ENCODE data around the gene ZNF578. TPM values are rescaled to one million over a fixed set of nuclear protein-coding genes. Genes with fewer than 3 reads are reported as not detected.
"Not testable (repeated sequence)": the region's sequence is repeated elsewhere in the genome, so short reads cannot be mapped to it uniquely, and the experiment has no call there.

The ZNF578 gene
- total RNA-seq (2014; rRNA removed; shearing (Covaris generic); ENCODE audit: low replicate concordance), result not detected in 2 replicates

- in situ Hi-C loops (cut with HindIII; ENCODE audit: low pct_unique_long_range_greater_than_20kb, low sequenced_read_pairs), result no loop called here
- DNase-seq (ENCODE audit: low read depth), result no peak
Measured at GRCh38 chr19:52453324-52454094, at the start of gene ZNF578. TSS of gene ZNF578 (plus strand) at chr19:52453553. CDS start at chr19:52501846, 48,293 bp downstream.

GRCh38 chr19:52410276-52410675 lies 43.1 kb upstream of the ZNF578 start:
- no peak for DNase-seq (ENCODE audit: low read depth)
- in situ Hi-C loops (cut with HindIII; ENCODE audit: low pct_unique_long_range_greater_than_20kb, low sequenced_read_pairs), result no loop called here

- no peak for DNase-seq (ENCODE audit: low read depth)
- in situ Hi-C loops (cut with HindIII; ENCODE audit: low pct_unique_long_range_greater_than_20kb, low sequenced_read_pairs), result no loop called here
Measured at GRCh38 chr19:52415711-52416110, 37.6 kb upstream of the ZNF578 start.

DNA sequence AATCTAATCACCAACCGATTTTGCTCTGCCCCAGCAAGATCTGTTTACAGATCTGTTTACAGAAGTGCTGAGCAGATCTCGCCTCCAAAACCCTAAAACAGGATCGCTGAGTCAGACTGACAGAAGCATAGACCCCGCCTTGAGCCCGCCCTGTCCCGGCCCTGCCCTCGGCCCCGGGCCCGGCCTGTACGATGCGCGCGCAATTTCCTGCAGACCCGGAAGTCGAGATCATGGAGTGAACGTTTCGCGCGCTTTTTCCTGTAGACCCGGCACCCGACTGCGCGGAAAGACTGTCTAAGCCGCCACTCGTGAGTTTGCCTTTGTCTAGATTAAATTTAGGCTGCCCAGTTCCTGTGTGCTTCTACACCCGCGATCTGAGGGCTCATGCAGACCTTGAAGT lies 24.4 kb upstream of the ZNF578 start, which contains the start of gene ZNF534:
Gene ZNF534, plus strand, starts transcription at position 212 of the 400 bp plus-strand sequence. CDS start 2,327 bp downstream, outside the sequence.
- no peak for DNase-seq (ENCODE audit: low read depth)
- in situ Hi-C loops (cut with HindIII; ENCODE audit: low pct_unique_long_range_greater_than_20kb, low sequenced_read_pairs), result no loop called here

GRCh38 chr19:52442179-52442578 lies 11.2 kb upstream of the ZNF578 start:
- DNase-seq (ENCODE audit: low read depth), result no peak
- in situ Hi-C loops (cut with HindIII; ENCODE audit: low pct_unique_long_range_greater_than_20kb, low sequenced_read_pairs), result no loop called here

GRCh38 chr19:52444506-52444905 lies 8.8 kb upstream of the ZNF578 start:
- DNase-seq (ENCODE audit: low read depth), result no peak
- in situ Hi-C loops (cut with HindIII; ENCODE audit: low pct_unique_long_range_greater_than_20kb, low sequenced_read_pairs), result no loop called here

GRCh38 chr19:52451241-52451640 lies 2.1 kb upstream of the ZNF578 start:
- in situ Hi-C loops (cut with HindIII; ENCODE audit: low pct_unique_long_range_greater_than_20kb, low sequenced_read_pairs), result no loop called here
- no peak for DNase-seq (ENCODE audit: low read depth)

- DNase-seq (ENCODE audit: low read depth), result peak; percentile 28
- in situ Hi-C loops (cut with HindIII; ENCODE audit: low pct_unique_long_range_greater_than_20kb, low sequenced_read_pairs), result no loop called here
Measured at GRCh38 chr19:52464798-52465470, 11.6 kb downstream of the ZNF578 start.

DNA sequence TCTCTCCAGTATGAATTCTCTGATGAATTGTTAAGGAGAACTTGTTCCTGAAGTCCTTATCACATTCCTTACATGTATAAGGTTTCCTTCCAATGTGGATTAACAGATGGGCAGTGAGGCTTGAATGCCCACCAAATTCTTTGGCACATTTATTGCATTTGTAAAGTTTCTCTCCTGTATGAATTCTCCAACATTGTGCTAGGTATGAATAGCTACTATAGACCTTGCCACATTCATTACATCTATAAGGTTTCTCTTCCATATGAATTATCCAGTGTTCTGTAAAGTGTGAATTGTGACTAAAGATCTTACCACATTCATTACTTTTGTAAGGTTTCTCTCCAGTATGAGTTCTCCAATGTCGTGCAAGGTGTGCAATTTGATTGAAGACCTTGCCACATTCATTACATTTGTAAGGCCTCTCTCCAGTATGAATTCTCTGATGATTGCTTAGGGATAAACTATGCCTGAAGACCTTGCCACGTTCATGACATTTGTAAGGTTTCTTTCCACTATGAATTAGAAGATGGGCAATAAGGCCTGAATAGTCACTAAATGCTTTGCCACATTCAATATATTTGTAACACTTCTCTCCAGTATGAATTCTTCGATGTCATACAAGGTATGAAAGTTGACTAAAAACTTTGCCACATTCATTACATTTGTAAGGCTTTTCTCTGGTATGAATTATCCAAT lies 20.4 kb downstream of the ZNF578 start:
- DNase-seq (ENCODE audit: low read depth), result no peak
- in situ Hi-C loops (cut with HindIII; ENCODE audit: low pct_unique_long_range_greater_than_20kb, low sequenced_read_pairs), result no loop called here

GRCh38 chr19:52474351-52475127 lies 21.2 kb downstream of the ZNF578 start:
- no peak for DNase-seq (ENCODE audit: low read depth)
- in situ Hi-C loops (cut with HindIII; ENCODE audit: low pct_unique_long_range_greater_than_20kb, low sequenced_read_pairs), result no loop called here

DNA sequence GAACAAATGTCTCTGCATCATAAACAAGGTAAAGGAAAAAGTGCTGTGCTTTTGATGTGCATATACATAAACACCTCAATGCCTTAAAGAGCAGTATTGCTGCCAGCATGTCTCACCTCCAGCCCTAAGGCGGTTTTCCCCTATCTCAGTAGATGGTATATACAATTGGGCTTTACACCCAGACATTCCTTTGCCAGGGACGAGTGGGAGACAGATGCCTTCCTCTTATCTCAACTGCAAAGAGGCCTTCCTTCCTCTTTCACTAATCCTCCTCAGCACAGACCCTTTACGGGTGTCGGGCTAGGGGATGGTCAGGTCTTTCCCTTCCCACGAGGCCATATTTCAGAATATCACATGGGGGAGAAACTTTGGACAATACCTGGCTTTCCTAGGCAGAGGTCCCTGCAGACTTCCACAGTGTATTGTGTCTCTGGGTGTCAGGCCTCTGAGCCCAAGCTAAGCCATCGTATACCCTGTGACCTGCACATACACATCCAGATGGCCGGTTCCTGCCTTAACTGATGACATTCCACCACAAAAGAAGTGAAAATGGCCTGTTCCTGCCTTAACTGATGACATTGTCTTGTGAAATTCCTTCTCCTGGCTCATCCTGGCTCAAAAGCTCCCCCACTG lies 30.9 kb downstream of the ZNF578 start:
- in situ Hi-C loops (cut with HindIII; ENCODE audit: low pct_unique_long_range_greater_than_20kb, low sequenced_read_pairs), result not testable (repeated sequence)

GRCh38 chr19:52485064-52485463 lies 31.7 kb downstream of the ZNF578 start:
- DNase-seq (ENCODE audit: low read depth); in situ Hi-C loops (cut with HindIII; ENCODE audit: low pct_unique_long_range_greater_than_20kb, low sequenced_read_pairs): not testable (repeated sequence)

More for the DNA sequence above, 30.9 kb downstream of the ZNF578 start:
- DNase-seq (ENCODE audit: low read depth), result not testable (repeated sequence)

- DNase-seq (ENCODE audit: low read depth); in situ Hi-C loops (cut with HindIII; ENCODE audit: low pct_unique_long_range_greater_than_20kb, low sequenced_read_pairs): not testable (repeated sequence)
Measured at GRCh38 chr19:52485561-52486240, 32.3 kb downstream of the ZNF578 start.

- DNase-seq (ENCODE audit: low read depth), result no peak
- in situ Hi-C loops (cut with HindIII; ENCODE audit: low pct_unique_long_range_greater_than_20kb, low sequenced_read_pairs), result no loop called here
Measured at GRCh38 chr19:52492201-52492993, 39.0 kb downstream of the ZNF578 start.

GRCh38 chr19:52492994-52493470 lies 39.7 kb downstream of the ZNF578 start:
- no peak for DNase-seq (ENCODE audit: low read depth)
- in situ Hi-C loops (cut with HindIII; ENCODE audit: low pct_unique_long_range_greater_than_20kb, low sequenced_read_pairs), result no loop called here

DNA sequence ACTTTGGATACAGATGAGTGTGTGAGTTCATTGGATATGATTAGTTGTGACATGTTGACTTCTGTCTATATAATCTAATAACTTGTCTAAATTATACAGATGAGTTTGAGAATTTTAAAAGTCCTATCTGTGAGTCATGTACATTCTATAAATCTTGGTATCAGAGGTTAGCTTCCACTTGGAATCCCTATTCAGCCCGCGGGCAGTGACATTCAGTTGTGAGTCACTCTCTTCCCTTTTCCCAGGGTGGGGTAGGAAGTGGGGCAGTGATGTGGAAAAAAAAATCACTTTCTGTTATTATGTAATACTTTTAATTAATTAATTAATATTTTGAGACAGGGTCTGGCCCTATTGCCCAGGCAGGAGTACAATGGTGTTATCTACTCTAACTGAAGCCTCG lies 41.2 kb downstream of the ZNF578 start:
- no peak for DNase-seq (ENCODE audit: low read depth)
- in situ Hi-C loops (cut with HindIII; ENCODE audit: low pct_unique_long_range_greater_than_20kb, low sequenced_read_pairs), result no loop called here
